Measurements from ENCODE around the gene GALR2. TPM values are rescaled to one million over a fixed set of nuclear protein-coding genes. Genes with fewer than 3 reads are reported as not detected.

GALR2 gene
- total RNA-seq, 1 donor = not detected

GRCh38 chr17:76046064-76046463, 28.5 kb upstream of the GALR2 start:
- no peak for DNase-seq (ENCODE audit: low read depth)
- TF ChIP-seq CTCF (IDR thresholded peaks at IDR 0.05; ENCODE audit: insufficient read depth, low read depth, low read length) = no peak
- no peak overlapping the region for H3K4me3 ChIP-seq (ENCODE audit: low read depth, low read length)

- H3K4me3 ChIP-seq (ENCODE audit: low read depth, low read length) = no peak overlapping the region
- no peak for DNase-seq (ENCODE audit: low read depth)
- no peak for TF ChIP-seq CTCF (IDR thresholded peaks at IDR 0.05; ENCODE audit: insufficient read depth, low read depth, low read length)
Measured at GRCh38 chr17:76048025-76048605, 26.5 kb upstream of the GALR2 start.

GRCh38 chr17:76048711-76049110, 25.9 kb upstream of the GALR2 start:
- DNase-seq (ENCODE audit: low read depth) = peak; percentile 14
- TF ChIP-seq CTCF (IDR thresholded peaks at IDR 0.05; ENCODE audit: insufficient read depth, low read depth, low read length) = no peak
- H3K4me3 ChIP-seq (ENCODE audit: low read depth, low read length) = no peak overlapping the region

- DNase-seq (ENCODE audit: low read depth) = no peak
- no peak for TF ChIP-seq CTCF (IDR thresholded peaks at IDR 0.05; ENCODE audit: insufficient read depth, low read depth, low read length)
Measured at GRCh38 chr17:76049239-76049638, 25.3 kb upstream of the GALR2 start.

GRCh38 chr17:76049836-76050537, 24.6 kb upstream of the GALR2 start:
- no peak overlapping the region for H3K4me3 ChIP-seq (ENCODE audit: low read depth, low read length)
- no peak for TF ChIP-seq CTCF (IDR thresholded peaks at IDR 0.05; ENCODE audit: insufficient read depth, low read depth, low read length)
- DNase-seq (ENCODE audit: low read depth) = no peak

More at GRCh38 chr17:76049239-76049638, 25.3 kb upstream of the GALR2 start:
- no peak overlapping the region for H3K4me3 ChIP-seq (ENCODE audit: low read depth, low read length)

GRCh38 chr17:76050538-76051467, 23.8 kb upstream of the GALR2 start:
- no peak overlapping the region for H3K4me3 ChIP-seq (ENCODE audit: low read depth, low read length)
- TF ChIP-seq CTCF (IDR thresholded peaks at IDR 0.05; ENCODE audit: insufficient read depth, low read depth, low read length) = no peak
- DNase-seq (ENCODE audit: low read depth) = no peak

Measured in fibroblast of villous mesenchyme (primary cell).